CD14-positive monocyte (primary cell): ENCODE measurements around the gene LPIN1. TPM values are rescaled to one million over a fixed set of nuclear protein-coding genes. Genes with fewer than 3 reads are reported as not detected.

ENCODE experiments used
- DNase-seq, 3 donors: peaks; one replicate each; pipeline ENCODE4 v3.0.0-alpha.2; 2011 to 2022
- H2AFZ ChIP-seq: 2 replicates; pipeline ENCODE4 v1.6.0; 2012; ENCODE audit warnings: mild to moderate bottlenecking, low read depth, low read length, inconsistent platforms; ENCODE audit not compliant: insufficient read depth, poor library complexity, severe bottlenecking
- H3K27ac ChIP-seq, 2 donors: 1 replicate in 1 of 2; 2 replicates in 1 of 2; pipeline ENCODE4 v1.5.1; 2012 to 2013; ENCODE audit warnings: low read length in 2 of 2, control low read depth in 1 of 2, inconsistent platforms in 1 of 2, low read depth in 1 of 2, mild to moderate bottlenecking in 1 of 2
- H3K27me3 ChIP-seq, 2 donors: one replicate each; pipeline versions ENCODE4 v1.6.0 to v1.6.1; 2011 to 2013; ENCODE audit warnings: low read length in 2 of 2; ENCODE audit not compliant: control insufficient read depth in 2 of 2, insufficient read depth in 2 of 2
- H3K36me3 ChIP-seq, 2 donors: replicated peaks in 1 of 2; 1 replicate in 1 of 2; 2 replicates in 1 of 2; pipeline versions ENCODE4 v1.5.1 to v1.6.1; 2012 to 2013; ENCODE audit warnings: low read length in 2 of 2, control low read depth in 1 of 2, inconsistent platforms in 1 of 2, mild to moderate bottlenecking in 1 of 2; ENCODE audit not compliant: insufficient read depth in 2 of 2, control insufficient read depth in 1 of 2
- H3K4me1 ChIP-seq, 2 donors: 1 replicate in 1 of 2; 2 replicates in 1 of 2; pipeline versions ENCODE4 v1.5.1 to v1.6.1; 2012 to 2013; ENCODE audit warnings: low read length in 2 of 2, control low read depth in 1 of 2, inconsistent platforms in 1 of 2, mild to moderate bottlenecking in 1 of 2, moderate library complexity in 1 of 2; ENCODE audit not compliant: insufficient read depth in 2 of 2, control insufficient read depth in 1 of 2
- H3K4me2 ChIP-seq: replicated peaks from 2 replicates; pipeline ENCODE3; 2012; ENCODE audit warnings: low read length, moderate library complexity, mild to moderate bottlenecking; ENCODE audit not compliant: poor library complexity, severe bottlenecking; ENCODE audit errors: extremely low read depth
- H3K4me3 ChIP-seq, 3 experiments: fragments of 200-600 bp in 1 of 3; sonication (generic) in 1 of 3; replicated peaks in 1 of 3; 1 replicate in 2 of 3; 2 replicates in 1 of 3; pipeline ENCODE4 v1.5.1; 2011 to 2013; ENCODE audit warnings: low read length in 3 of 3, mild to moderate bottlenecking in 3 of 3, control low read depth in 2 of 3, low read depth in 2 of 3, inconsistent platforms in 1 of 3, moderate library complexity in 1 of 3
- H3K79me2 ChIP-seq: 2 replicates; pipeline ENCODE4 v1.6.0; 2012; ENCODE audit warnings: mild to moderate bottlenecking, control low read depth, inconsistent platforms, low read length, moderate library complexity; ENCODE audit not compliant: insufficient read depth
- H3K9ac ChIP-seq: 2 replicates; pipeline ENCODE4 v1.6.0; 2017; ENCODE audit warnings: low read length, mild to moderate bottlenecking; ENCODE audit not compliant: insufficient read depth, poor library complexity, severe bottlenecking
- H3K9me3 ChIP-seq, 2 donors: replicated peaks in 1 of 2; 1 replicate in 1 of 2; 2 replicates in 1 of 2; pipeline versions ENCODE4 v1.5.1 to v1.6.1; 2012 to 2013; ENCODE audit warnings: low read length in 2 of 2, control low read depth in 1 of 2; ENCODE audit not compliant: control insufficient read depth in 1 of 2, insufficient read depth in 1 of 2
- H4K20me1 ChIP-seq: 2 replicates; pipeline ENCODE4 v1.6.0; 2012; ENCODE audit warnings: mild to moderate bottlenecking, low read length, control low read depth, moderate library complexity; ENCODE audit not compliant: insufficient read depth
- H3K27ac Mint-ChIP-seq, 7 donors: one replicate each; pipeline ENCODE4 v1.8.0; 2020; ENCODE audit warnings: mild to moderate bottlenecking in 7 of 7, mixed read lengths in 7 of 7, moderate library complexity in 6 of 7, inconsistent platforms in 2 of 7
- H3K27me3 Mint-ChIP-seq, 3 donors: one replicate each; pipeline ENCODE4 v1.8.0; 2021 to 2022; ENCODE audit warnings: low read depth in 3 of 3, mild to moderate bottlenecking in 3 of 3, mixed read lengths in 3 of 3, moderate library complexity in 3 of 3, inconsistent platforms in 1 of 3
- H3K36me3 Mint-ChIP-seq, 2 donors: one replicate each; pipeline ENCODE4 v1.8.0; 2020; ENCODE audit warnings: mixed read lengths in 2 of 2, inconsistent platforms in 1 of 2, mild to moderate bottlenecking in 1 of 2
- H3K4me1 Mint-ChIP-seq: one replicate; pipeline ENCODE4 v1.8.0; 2020; ENCODE audit warnings: mild to moderate bottlenecking, mixed read lengths
- H3K4me3 Mint-ChIP-seq, 2 donors: one replicate each; pipeline ENCODE4 v1.8.0; 2020; ENCODE audit warnings: mild to moderate bottlenecking in 2 of 2, mixed read lengths in 2 of 2, moderate library complexity in 1 of 2
- H3K9me3 Mint-ChIP-seq, 7 donors: one replicate each; pipeline ENCODE4 v1.8.0; 2020 to 2022; ENCODE audit warnings: mixed read lengths in 7 of 7, mild to moderate bottlenecking in 6 of 7, moderate library complexity in 6 of 7, inconsistent platforms in 2 of 7
- CTCF ChIP-seq: fragments of 200-600 bp; IDR thresholded peaks from one replicate; pipeline ENCODE4 v1.8.0; 2022; ENCODE audit warnings: antibody characterized with exemption, mild to moderate bottlenecking
- WGBS: methylation state at CpG from one replicate; pipeline ENCODE4 v1.1.5; 2013; ENCODE audit warnings: missing lambda C conversion rate; ENCODE audit not compliant: insufficient coverage; 5-methylcytosine and 5-hydroxymethylcytosine counted together
- intact Hi-C, 2 donors: fragments of 100-400 bp; cut with micrococcal nuclease; formaldehyde crosslinking; loops; one replicate each; pipeline versions ENCODE4 v1.15.0 to v1.15.1; 2023
- polyA plus RNA-seq, 3 donors: library from polyadenylated mRNA; depleted of rRNA in 1 of 3; unstranded in 2 of 3; stranded (reverse) in 1 of 3; fragments of 300-500 nt in 2 of 3; fragments of >200 nt in 1 of 3; fragmentation: Illumina TruSeq in 2 of 3; gene quantifications; 1 replicate in 2 of 3; 2 replicates in 1 of 3; pipeline ENCODE4 v1.2.3, GENCODE V29; 2012 to 2021

The LPIN1 gene
- polyA plus RNA-seq, 3 donors = 1.8 to 17.6 (median 2.7) TPM

DNA sequence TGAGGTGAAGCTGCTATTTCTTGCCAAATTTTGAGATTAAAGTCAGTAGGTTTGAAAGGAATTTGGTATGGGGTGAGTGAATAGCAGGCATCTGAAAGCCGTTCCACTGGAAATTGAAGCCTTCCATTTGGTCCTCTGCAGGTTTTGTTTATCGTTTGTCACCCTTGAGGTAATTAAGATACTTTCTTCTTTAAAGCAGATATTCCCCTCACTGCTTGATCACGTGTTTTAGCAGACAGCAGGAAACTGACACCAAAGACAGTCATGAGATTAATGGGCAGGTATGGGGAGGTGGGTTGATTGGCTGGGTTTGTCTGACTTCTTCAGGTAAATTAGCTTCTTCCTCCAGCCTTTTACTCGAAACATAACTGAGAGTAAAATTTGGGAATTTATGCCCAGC, 10.7 kb downstream of the LPIN1 start:
- H2AFZ ChIP-seq = no peak overlapping the region
- H3K9me3 ChIP-seq = no peaks in the 10 kb centered on the region
- no peak overlapping the region for H3K27ac ChIP-seq
- Mint-ChIP-seq H3K27ac (no peak overlapping the region), H3K4me1 (peaks cover 38% of the 10 kb centered on the region), H3K4me3 (no peak overlapping the region), H3K9me3 (peaks cover 0 to 3% (median 0%) of the 10 kb centered on the region in 7 donors), H3K36me3 (peaks cover 5 to 14% of the 10 kb centered on the region in 2 donors), H3K27me3 (peaks cover 0 to 6% (median 3%) of the 10 kb centered on the region in 3 donors)
- no peak overlapping the region for H3K4me3 ChIP-seq
- no CpG with 5 or more reads among the region's 4 CpGs for WGBS
- H3K27me3 ChIP-seq = no peaks in the 10 kb centered on the region
- intact Hi-C loops = no loop called here
- no peak for TF ChIP-seq CTCF
- no peak for DNase-seq
- peaks cover 41% of the 10 kb centered on the region for H3K79me2 ChIP-seq
- H4K20me1 ChIP-seq = peaks cover 47% of the 10 kb centered on the region
- no peak overlapping the region for H3K4me2 ChIP-seq
- no peak overlapping the region for H3K9ac ChIP-seq
- no peaks in the 10 kb centered on the region for H3K36me3 ChIP-seq
- peaks cover 22 to 35% of the 10 kb centered on the region in 2 donors for H3K4me1 ChIP-seq

GRCh38 chr2:11758187-11758586, 11.8 kb downstream of the LPIN1 start:
- Histone ChIP-seq H3K4me3 (no peak overlapping the region), H3K4me1 (peaks cover 20 to 33% of the 10 kb centered on the region in 2 donors), H2AFZ (no peak overlapping the region), H3K4me2 (no peak overlapping the region), H3K79me2 (peaks cover 32% of the 10 kb centered on the region), H3K9ac (no peak overlapping the region), H3K27ac (no peak overlapping the region), H3K36me3 (no peaks in the 10 kb centered on the region), H3K9me3 (no peaks in the 10 kb centered on the region), H3K27me3 (no peaks in the 10 kb centered on the region), H4K20me1 (peaks cover 48% of the 10 kb centered on the region)
- H3K36me3 Mint-ChIP-seq = peaks cover 7 to 20% of the 10 kb centered on the region in 2 donors
- no peak for DNase-seq
- no peak for TF ChIP-seq CTCF
- WGBS = no CpG with 5 or more reads among the region's 4 CpGs
- H3K4me1 Mint-ChIP-seq = peaks cover 39% of the 10 kb centered on the region
- H3K27me3 Mint-ChIP-seq = peaks cover 0 to 9% (median 3%) of the 10 kb centered on the region in 3 donors
- intact Hi-C loops = no loop called here
- peaks cover 0 to 3% (median 0%) of the 10 kb centered on the region in 7 donors for H3K9me3 Mint-ChIP-seq
- no peak overlapping the region for H3K27ac Mint-ChIP-seq
- H3K4me3 Mint-ChIP-seq = no peak overlapping the region
